Measurements from ENCODE around the gene ANAPC2. TPM values are rescaled to one million over a fixed set of nuclear protein-coding genes. Genes with fewer than 3 reads are reported as not detected.

ANAPC2 gene
- polyA plus RNA-seq, 4 donors = 20.0 to 44.2 (median 37.0) TPM

DNA sequence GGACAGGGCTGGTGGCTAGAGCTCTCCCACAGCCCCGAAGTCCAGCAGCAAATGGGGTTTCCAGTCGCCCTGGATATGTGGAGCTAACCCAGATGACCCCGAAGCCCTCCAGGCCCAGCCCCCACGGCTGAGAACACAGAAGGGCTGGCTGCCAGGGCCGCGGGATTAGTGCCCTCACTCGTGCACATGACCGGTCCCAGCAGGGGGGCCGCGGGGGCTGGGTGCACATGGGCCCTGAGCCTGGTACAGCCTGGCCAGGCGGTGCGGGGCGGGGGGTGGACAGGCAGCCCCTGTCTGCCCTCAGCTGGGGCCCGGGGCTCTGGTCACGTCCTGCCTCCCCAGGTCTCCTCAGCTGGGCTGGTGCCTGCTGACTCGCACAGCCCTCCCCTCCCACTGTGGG is 6.0 kb upstream of the ANAPC2 start:
- no peak for FAIRE-seq
- Histone ChIP-seq H3K4me3 (ENCODE audit: low read depth in 1 of 3, low read length in 3 of 3) (peak overlapping the region in 1 of 3 donors; percentile 35), H3K27me3 (ENCODE audit: control insufficient read depth in 3 of 3, insufficient read depth in 3 of 3, low read length in 3 of 3) (no peaks in the 10 kb centered on the region), H3K36me3 (ENCODE audit: control insufficient read depth in 3 of 3, insufficient read depth in 2 of 3, low read depth in 1 of 3, low read length in 3 of 3) (peaks cover 0 to 88% (median 0%) of the 10 kb centered on the region in 3 donors), H3K9me3 (ENCODE audit: control insufficient read depth in 2 of 2, insufficient read depth in 1 of 2, low read depth in 1 of 2, low read length in 1 of 2) (no peaks in the 10 kb centered on the region), H3K27ac (ENCODE audit: low read depth in 1 of 3, low read length in 2 of 3) (peak overlapping the region in 1 of 3 donors; percentile 91), H3K4me1 (ENCODE audit: control insufficient read depth in 3 of 3, insufficient read depth in 2 of 3, low read depth in 1 of 3, low read length in 2 of 3) (peaks cover 3 to 59% (median 7%) of the 10 kb centered on the region in 3 donors)
- no peak for DNase-seq
- WGBS, 3 donors = 18 to 61% (median 49%) methylated on average over 13 to 16 of the region's 16 CpGs

DNA sequence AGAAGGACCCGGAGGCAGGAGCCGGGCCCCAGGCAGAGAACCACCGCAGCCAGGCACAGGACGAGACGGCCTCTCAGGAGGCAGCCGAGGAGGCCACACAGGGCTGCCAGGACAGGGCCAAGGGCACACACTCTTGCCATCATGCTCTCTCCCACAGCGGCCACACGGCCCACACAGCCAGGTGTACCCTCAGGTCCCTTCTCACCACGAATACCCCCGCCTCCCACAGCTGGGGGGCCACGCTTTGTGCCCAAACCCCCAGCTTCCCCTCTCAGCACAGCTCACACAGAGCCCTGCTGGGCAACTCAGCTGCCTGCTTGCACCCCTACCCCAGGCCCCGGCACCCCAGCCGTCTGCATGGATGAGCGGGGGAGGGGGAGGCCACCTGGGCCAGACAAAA is 5.4 kb upstream of the ANAPC2 start:
- H3K9me3 ChIP-seq (ENCODE audit: control insufficient read depth in 2 of 2, insufficient read depth in 1 of 2, low read depth in 1 of 2, low read length in 1 of 2) = no peaks in the 10 kb centered on the region
- H3K4me3 ChIP-seq (ENCODE audit: low read depth in 1 of 3, low read length in 3 of 3) = no peak overlapping the region
- H3K4me1 ChIP-seq (ENCODE audit: control insufficient read depth in 3 of 3, insufficient read depth in 2 of 3, low read depth in 1 of 3, low read length in 2 of 3) = peaks cover 3 to 56% (median 7%) of the 10 kb centered on the region in 3 donors
- H3K27ac ChIP-seq (ENCODE audit: low read depth in 1 of 3, low read length in 2 of 3) = no peak overlapping the region
- no peaks in the 10 kb centered on the region for H3K27me3 ChIP-seq (ENCODE audit: control insufficient read depth in 3 of 3, insufficient read depth in 3 of 3, low read length in 3 of 3)
- no peak for FAIRE-seq
- DNase-seq = no peak
- peaks cover 0 to 84% (median 0%) of the 10 kb centered on the region in 3 donors for H3K36me3 ChIP-seq (ENCODE audit: control insufficient read depth in 3 of 3, insufficient read depth in 2 of 3, low read depth in 1 of 3, low read length in 3 of 3)
- 58 to 82% (median 78%) methylated on average over 9 to 14 of the region's 14 CpGs for WGBS, 3 donors

DNA sequence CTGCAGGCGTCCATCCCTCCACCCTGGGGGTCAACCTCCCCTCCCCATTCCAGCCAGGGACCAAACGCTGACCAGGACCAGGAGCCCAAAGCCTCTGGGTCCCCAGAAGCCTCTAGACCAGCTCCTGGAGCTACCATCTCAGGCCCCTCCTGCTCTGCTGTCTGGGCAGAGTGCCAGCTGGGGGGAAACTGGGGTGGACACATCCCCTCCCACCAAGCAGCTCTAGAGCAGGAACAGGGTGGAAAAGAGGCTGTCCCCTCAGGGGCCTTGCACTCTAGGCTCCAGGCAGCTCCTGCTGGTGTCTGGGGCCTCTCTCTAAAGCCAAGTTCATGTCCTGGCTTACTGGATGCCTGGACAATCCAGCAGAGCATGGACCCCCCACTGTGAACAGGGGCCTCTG is 4.5 kb upstream of the ANAPC2 start:
- H3K36me3 ChIP-seq (ENCODE audit: control insufficient read depth in 3 of 3, insufficient read depth in 2 of 3, low read depth in 1 of 3, low read length in 3 of 3) = peaks cover 0 to 78% (median 0%) of the 10 kb centered on the region in 3 donors
- FAIRE-seq (no peak), DNase-seq (no peak)
- H3K4me3 ChIP-seq (ENCODE audit: low read depth in 1 of 3, low read length in 3 of 3) = no peak overlapping the region
- no peaks in the 10 kb centered on the region for H3K27me3 ChIP-seq (ENCODE audit: control insufficient read depth in 3 of 3, insufficient read depth in 3 of 3, low read length in 3 of 3)
- no peaks in the 10 kb centered on the region for H3K9me3 ChIP-seq (ENCODE audit: control insufficient read depth in 2 of 2, insufficient read depth in 1 of 2, low read depth in 1 of 2, low read length in 1 of 2)
- WGBS, 3 donors = 83 to 86% (median 85%) methylated on average over 2 of the region's 2 CpGs
- H3K27ac ChIP-seq (ENCODE audit: low read depth in 1 of 3, low read length in 2 of 3) = no peak overlapping the region
- peaks cover 3 to 48% (median 7%) of the 10 kb centered on the region in 3 donors for H3K4me1 ChIP-seq (ENCODE audit: control insufficient read depth in 3 of 3, insufficient read depth in 2 of 3, low read depth in 1 of 3, low read length in 2 of 3)

- no peak for DNase-seq
- Histone ChIP-seq H3K4me1 (ENCODE audit: control insufficient read depth in 3 of 3, insufficient read depth in 2 of 3, low read depth in 1 of 3, low read length in 2 of 3) (peaks cover 3 to 48% (median 10%) of the 10 kb centered on the region in 3 donors), H3K9me3 (ENCODE audit: control insufficient read depth in 2 of 2, insufficient read depth in 1 of 2, low read depth in 1 of 2, low read length in 1 of 2) (no peaks in the 10 kb centered on the region), H3K4me3 (ENCODE audit: low read depth in 1 of 3, low read length in 3 of 3) (no peak overlapping the region), H3K36me3 (ENCODE audit: control insufficient read depth in 3 of 3, insufficient read depth in 2 of 3, low read depth in 1 of 3, low read length in 3 of 3) (peaks cover 0 to 78% (median 0%) of the 10 kb centered on the region in 3 donors), H3K27me3 (ENCODE audit: control insufficient read depth in 3 of 3, insufficient read depth in 3 of 3, low read length in 3 of 3) (no peaks in the 10 kb centered on the region), H3K27ac (ENCODE audit: low read depth in 1 of 3, low read length in 2 of 3) (no peak overlapping the region)
- whole genome bisulfite sequencing, 3 donors = 68 to 79% (median 75%) methylated on average over 10 of the region's 10 CpGs
- FAIRE-seq = no peak
Measured at GRCh38 chr9:137192448-137192780, 4.1 kb upstream of the ANAPC2 start.

DNA sequence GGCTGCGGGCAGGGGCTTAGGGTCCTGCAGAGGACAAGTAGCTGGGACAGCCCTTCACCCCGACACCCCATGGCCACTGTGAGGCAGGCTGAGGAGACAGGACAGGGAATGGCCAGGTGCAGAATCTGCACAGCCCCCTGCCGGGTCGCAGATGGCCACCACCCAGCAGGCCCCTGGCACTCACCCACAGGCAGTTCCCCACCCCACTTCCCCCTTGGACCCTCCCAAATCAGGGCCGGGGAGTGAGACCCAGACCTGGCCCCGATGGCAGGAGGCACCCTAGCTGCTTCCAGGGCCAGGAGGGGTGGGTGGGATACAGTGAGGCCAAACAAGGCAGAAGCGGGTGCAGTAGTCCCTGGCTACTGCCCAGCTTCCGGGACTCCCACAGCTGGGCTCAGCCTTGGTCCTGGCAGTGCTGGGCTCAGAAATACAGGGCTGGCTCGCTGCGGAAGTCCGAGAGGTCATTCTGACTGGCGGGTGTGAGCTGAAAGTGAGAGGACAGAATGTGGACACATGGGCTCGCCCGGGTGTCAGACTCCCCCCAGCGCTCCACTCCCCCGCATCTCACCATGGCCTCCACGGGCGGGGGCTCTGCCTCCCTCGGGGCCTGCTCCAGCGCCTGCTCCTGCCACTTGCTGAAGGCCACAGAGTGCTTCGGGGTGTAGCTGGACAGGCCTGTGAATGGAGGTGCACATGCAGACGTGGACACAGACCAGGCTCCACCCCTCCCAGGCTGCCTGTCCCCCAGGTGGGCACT is 3.5 kb upstream of the ANAPC2 start:
- H3K4me3 ChIP-seq (ENCODE audit: low read depth in 1 of 3, low read length in 3 of 3) = no peak overlapping the region
- peaks cover 3 to 48% (median 16%) of the 10 kb centered on the region in 3 donors for H3K4me1 ChIP-seq (ENCODE audit: control insufficient read depth in 3 of 3, insufficient read depth in 2 of 3, low read depth in 1 of 3, low read length in 2 of 3)
- no peaks in the 10 kb centered on the region for H3K27me3 ChIP-seq (ENCODE audit: control insufficient read depth in 3 of 3, insufficient read depth in 3 of 3, low read length in 3 of 3)
- WGBS, 3 donors = 82 to 85% (median 82%) methylated on average over 19 to 22 of the region's 22 CpGs
- DNase-seq = no peak
- no peak overlapping the region for H3K27ac ChIP-seq (ENCODE audit: low read depth in 1 of 3, low read length in 2 of 3)
- no peak for FAIRE-seq
- peaks cover 0 to 80% (median 0%) of the 10 kb centered on the region in 3 donors for H3K36me3 ChIP-seq (ENCODE audit: control insufficient read depth in 3 of 3, insufficient read depth in 2 of 3, low read depth in 1 of 3, low read length in 3 of 3)
- no peaks in the 10 kb centered on the region for H3K9me3 ChIP-seq (ENCODE audit: control insufficient read depth in 2 of 2, insufficient read depth in 1 of 2, low read depth in 1 of 2, low read length in 1 of 2)

DNA sequence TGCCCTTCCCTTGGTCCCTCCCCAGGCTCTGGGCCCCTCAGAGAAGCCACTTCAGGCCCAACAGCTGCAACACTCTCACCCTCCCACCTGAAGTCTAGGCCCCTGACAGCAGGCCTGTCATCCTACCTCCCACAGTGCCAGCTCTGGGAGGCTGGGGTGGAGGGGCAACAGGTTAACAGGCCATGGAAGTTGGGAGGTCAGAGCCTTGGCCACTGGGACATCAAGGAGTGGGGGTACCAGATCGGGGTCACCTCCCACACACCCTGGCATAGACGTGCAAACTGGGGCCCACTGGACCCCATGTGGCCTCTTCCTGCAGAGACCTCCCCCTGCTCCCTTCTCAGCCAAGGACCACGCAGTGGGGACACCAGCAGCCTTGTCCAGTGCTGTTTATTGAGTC is 2.9 kb upstream of the ANAPC2 start:
- DNase-seq (no peak), FAIRE-seq (no peak)
- Histone ChIP-seq H3K27me3 (ENCODE audit: control insufficient read depth in 3 of 3, insufficient read depth in 3 of 3, low read length in 3 of 3) (no peaks in the 10 kb centered on the region), H3K36me3 (ENCODE audit: control insufficient read depth in 3 of 3, insufficient read depth in 2 of 3, low read depth in 1 of 3, low read length in 3 of 3) (peaks cover 0 to 82% (median 0%) of the 10 kb centered on the region in 3 donors), H3K4me3 (ENCODE audit: low read depth in 1 of 3, low read length in 3 of 3) (no peak overlapping the region), H3K27ac (ENCODE audit: low read depth in 1 of 3, low read length in 2 of 3) (no peak overlapping the region), H3K9me3 (ENCODE audit: control insufficient read depth in 2 of 2, insufficient read depth in 1 of 2, low read depth in 1 of 2, low read length in 1 of 2) (no peaks in the 10 kb centered on the region), H3K4me1 (ENCODE audit: control insufficient read depth in 3 of 3, insufficient read depth in 2 of 3, low read depth in 1 of 3, low read length in 2 of 3) (peaks cover 3 to 48% (median 19%) of the 10 kb centered on the region in 3 donors)
- WGBS, 3 donors = 74 to 76% (median 74%) methylated on average over 3 of the region's 3 CpGs

- Histone ChIP-seq H3K27me3 (ENCODE audit: control insufficient read depth in 3 of 3, insufficient read depth in 3 of 3, low read length in 3 of 3) (no peaks in the 10 kb centered on the region), H3K9me3 (ENCODE audit: control insufficient read depth in 2 of 2, insufficient read depth in 1 of 2, low read depth in 1 of 2, low read length in 1 of 2) (no peaks in the 10 kb centered on the region), H3K27ac (ENCODE audit: low read depth in 1 of 3, low read length in 2 of 3) (peak overlapping the region in 1 of 3 donors; percentile 96), H3K4me3 (ENCODE audit: low read depth in 1 of 3, low read length in 3 of 3) (peak overlapping the region in 2 of 3 donors; percentile 89 to 100), H3K36me3 (ENCODE audit: control insufficient read depth in 3 of 3, insufficient read depth in 2 of 3, low read depth in 1 of 3, low read length in 3 of 3) (peaks cover 0 to 85% (median 0%) of the 10 kb centered on the region in 3 donors), H3K4me1 (ENCODE audit: control insufficient read depth in 3 of 3, insufficient read depth in 2 of 3, low read depth in 1 of 3, low read length in 2 of 3) (peaks cover 3 to 43% (median 19%) of the 10 kb centered on the region in 3 donors)
- FAIRE-seq = no peak
- 33 to 68% (median 60%) methylated on average over 7 to 9 of the region's 9 CpGs for WGBS, 3 donors
- DNase-seq = peak in 1 of 2 donors; percentile 53
Measured at GRCh38 chr9:137190315-137190856, 2.0 kb upstream of the ANAPC2 start.

DNA sequence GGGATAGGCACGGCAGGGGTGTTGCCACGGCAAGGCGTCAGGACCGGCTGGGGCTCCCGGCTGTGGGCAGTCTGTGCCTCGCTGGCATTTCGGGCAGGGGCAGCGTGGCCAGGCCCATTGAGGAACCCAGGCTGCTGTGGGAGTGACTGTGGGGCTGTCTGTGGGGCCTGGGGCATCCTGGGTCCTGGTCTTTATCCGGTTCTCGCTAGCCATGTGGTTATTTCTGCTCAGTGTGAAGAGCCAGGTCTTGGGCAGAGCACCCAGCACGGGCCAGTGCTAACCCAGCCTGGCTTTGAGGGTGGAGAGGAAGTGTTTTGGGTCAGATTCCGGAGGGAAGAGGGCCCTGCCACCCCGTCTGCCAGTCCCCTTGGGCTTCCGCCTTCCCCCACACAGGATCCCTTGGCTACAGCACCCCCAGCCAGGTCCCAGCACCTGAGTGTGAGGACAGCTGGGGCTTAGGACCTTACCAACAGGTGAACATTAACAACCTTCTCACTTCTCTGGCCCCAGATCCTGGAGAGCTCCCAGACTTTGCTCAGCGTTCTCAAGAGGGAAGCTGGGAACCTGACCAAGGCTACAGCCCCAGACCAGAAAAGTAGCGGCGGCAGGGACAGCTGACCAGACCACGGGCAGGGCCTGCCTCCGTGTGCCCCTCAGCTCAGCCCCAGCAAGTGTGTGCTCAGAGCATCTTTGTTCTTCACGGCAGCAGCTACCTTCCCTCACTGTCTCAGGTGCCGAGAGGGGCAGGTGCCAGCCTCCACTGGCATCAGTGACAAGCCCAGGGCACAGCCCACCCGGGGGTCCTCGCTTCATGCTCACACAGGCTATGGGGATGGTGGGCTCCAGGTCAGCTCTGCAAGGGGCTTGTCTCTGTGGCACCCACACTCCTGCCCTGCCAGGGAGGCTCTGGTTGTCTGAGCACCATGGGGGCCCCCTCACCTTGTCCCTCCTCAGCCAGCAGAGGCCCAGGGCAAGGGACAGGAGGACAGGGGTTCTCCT is 1.2 kb upstream of the ANAPC2 start:
- 14 to 32% (median 25%) methylated on average over 23 of the region's 23 CpGs for WGBS, 3 donors
- Histone ChIP-seq H3K4me1 (ENCODE audit: control insufficient read depth in 3 of 3, insufficient read depth in 2 of 3, low read depth in 1 of 3, low read length in 2 of 3) (peaks cover 3 to 35% (median 19%) of the 10 kb centered on the region in 3 donors), H3K36me3 (ENCODE audit: control insufficient read depth in 3 of 3, insufficient read depth in 2 of 3, low read depth in 1 of 3, low read length in 3 of 3) (peaks cover 0 to 85% (median 0%) of the 10 kb centered on the region in 3 donors), H3K4me3 (ENCODE audit: low read depth in 1 of 3, low read length in 3 of 3) (peak overlapping the region; percentile 84 to 100 (median 89)), H3K27ac (ENCODE audit: low read depth in 1 of 3, low read length in 2 of 3) (peak overlapping the region; percentile 78 to 96 (median 96)), H3K9me3 (ENCODE audit: control insufficient read depth in 2 of 2, insufficient read depth in 1 of 2, low read depth in 1 of 2, low read length in 1 of 2) (no peaks in the 10 kb centered on the region), H3K27me3 (ENCODE audit: control insufficient read depth in 3 of 3, insufficient read depth in 3 of 3, low read length in 3 of 3) (no peaks in the 10 kb centered on the region)
- DNase-seq (no peak), FAIRE-seq (no peak)

Data from small intestine (tissue), 7 donors.